Esophagus squamous epithelium (tissue), 4 donors: ENCODE measurements around the gene SUSD4.

Source experiments
- CTCF ChIP-seq, 6 experiments: fragments of 450-650 bp in 4 of 6; fragments of 200-600 bp in 2 of 6; sonication (generic) in 2 of 6; IDR thresholded peaks; one replicate each; pipeline ENCODE4 v1.5.1; 2016 to 2019; ENCODE audit warnings: antibody characterized with exemption in 6 of 6, mild to moderate bottlenecking in 4 of 6, moderate library complexity in 4 of 6
- POLR2A ChIP-seq, 4 donors: fragments of 450-650 bp; IDR thresholded peaks; one replicate each; pipeline ENCODE4 v1.6.1; 2017; ENCODE audit warnings: antibody characterized with exemption in 4 of 4, mild to moderate bottlenecking in 4 of 4, moderate library complexity in 3 of 4

GRCh38 chr1:223260712-223261111 is 103.3 kb downstream of the SUSD4 start:
- no peak for TF ChIP-seq CTCF (IDR thresholded peaks at IDR 0.05)
- TF ChIP-seq POLR2A (IDR thresholded peaks at IDR 0.05), result no peak
